Endothelial cell of umbilical vein (primary cell): ENCODE measurements around the gene TTLL11. TPM values are rescaled to one million over a fixed set of nuclear protein-coding genes. Genes with fewer than 3 reads are reported as not detected.

ENCODE experiments used
- BruUV-seq: library from RNA; stranded (reverse); fragments of 400-500 nt; replicated peaks from 2 replicates; lab custom pipeline; 2021; lab: Mats Ljungman, UMichigan
- CTCF ChIA-PET: fragments of 300-600, 350-600 bp; sonication (Branson Sonifier 250); formaldehyde crosslinking; loops from one replicate; lab custom pipeline; 2021; ENCODE audit warnings: antibody characterized with exemption, inconsistent platforms; lab: Charles Lee
- POLR2A ChIA-PET: fragments of 300-600, 350-600 bp; sonication (Branson Sonifier 250); formaldehyde crosslinking; loops from one replicate; lab custom pipeline; 2021; ENCODE audit warnings: antibody characterized with exemption, inconsistent platforms; lab: Charles Lee
- DNase-seq: peaks from one replicate; pipeline ENCODE4 v3.0.0-alpha.2; 2011; ENCODE audit warnings: low read depth, low spot score
- FAIRE-seq: peaks from 2 replicates; lab custom pipeline; 2011; peaks lifted over from hg19 to GRCh38; lab: Jason Lieb, UNC
- H2AFZ ChIP-seq: 2 replicates; pipeline ENCODE4 v1.6.0; 2012; ENCODE audit warnings: low read depth, low read length, control low read depth, inconsistent platforms
- H3K27ac ChIP-seq: 2 replicates; pipeline ENCODE4 v1.5.1; 2011; ENCODE audit warnings: low read depth, mild to moderate bottlenecking, control low read depth, low read length, moderate library complexity; ENCODE audit not compliant: insufficient read depth
- H3K27me3 ChIP-seq, 2 experiments: 2 replicates each; pipeline versions ENCODE4 v1.6.0 to v1.6.1; 2011; ENCODE audit warnings: low read length in 2 of 2, mixed read lengths in 1 of 2; ENCODE audit not compliant: control insufficient read depth in 2 of 2, insufficient read depth in 2 of 2
- H3K36me3 ChIP-seq, 2 experiments: 2 replicates in 1 of 2; 3 replicates in 1 of 2; pipeline ENCODE4 v1.5.1; 2011; ENCODE audit warnings: low read length in 2 of 2, mild to moderate bottlenecking in 1 of 2, moderate library complexity in 1 of 2; ENCODE audit not compliant: control insufficient read depth in 2 of 2, insufficient read depth in 2 of 2; ENCODE audit errors: extremely low read depth in 1 of 2
- H3K4me1 ChIP-seq: 3 replicates; pipeline ENCODE4 v1.5.1; 2011; ENCODE audit warnings: mild to moderate bottlenecking, low read length; ENCODE audit not compliant: control insufficient read depth, insufficient read depth; ENCODE audit errors: extremely low read depth
- H3K4me2 ChIP-seq: 2 replicates; pipeline ENCODE4 v1.6.1; 2011; ENCODE audit warnings: low read length, control low read depth, mixed read lengths; ENCODE audit not compliant: insufficient read depth
- H3K4me3 ChIP-seq, 3 experiments: fragments of 200-600 bp in 1 of 3; sonication (generic), shearing (Covaris generic) in 1 of 3; replicated peaks in 1 of 3; 2 replicates each; pipeline ENCODE4 v1.5.1; 2011 to 2016; ENCODE audit warnings: control low read depth in 3 of 3, low read length in 3 of 3, mild to moderate bottlenecking in 2 of 3, inconsistent platforms in 1 of 3, low read depth in 1 of 3, moderate library complexity in 1 of 3; ENCODE audit not compliant: insufficient read depth in 1 of 3
- H3K79me2 ChIP-seq: 2 replicates; pipeline ENCODE4 v1.6.0; 2012; ENCODE audit warnings: low read length, inconsistent platforms; ENCODE audit not compliant: control insufficient read depth, insufficient read depth
- H3K9ac ChIP-seq: replicated peaks from 2 replicates; pipeline ENCODE3; 2011; ENCODE audit warnings: low read length, control low read depth; ENCODE audit not compliant: insufficient read depth; ENCODE audit errors: extremely low read depth
- H3K9me1 ChIP-seq: replicated peaks from 3 replicates; pipeline ENCODE4 v1.6.0; 2011; ENCODE audit warnings: mild to moderate bottlenecking, low read length; ENCODE audit not compliant: control insufficient read depth, insufficient read depth; ENCODE audit errors: extremely low read depth
- H3K9me3 ChIP-seq: replicated peaks from 2 replicates; pipeline ENCODE4 v1.5.1; 2012; ENCODE audit warnings: low read length, inconsistent platforms; ENCODE audit not compliant: control insufficient read depth, insufficient read depth
- H4K20me1 ChIP-seq: replicated peaks from 2 replicates; pipeline ENCODE3; 2011; ENCODE audit warnings: mild to moderate bottlenecking, low read length; ENCODE audit not compliant: control insufficient read depth, insufficient read depth; ENCODE audit errors: extremely low read depth
- CTCF ChIP-seq, 2 donors: IDR thresholded peaks; 1 replicate in 1 of 2; 2 replicates in 1 of 2; pipeline ENCODE4 v1.5.1; 2011; ENCODE audit warnings: low read length in 2 of 2, mild to moderate bottlenecking in 2 of 2, moderate library complexity in 2 of 2, control low read depth in 1 of 2, inconsistent platforms in 1 of 2, low read depth in 1 of 2; ENCODE audit not compliant: insufficient read depth in 1 of 2; ENCODE audit errors: extremely low read depth in 1 of 2
- EZH2 ChIP-seq: IDR thresholded peaks from 2 replicates; pipeline ENCODE4 v1.6.1; 2012; ENCODE audit warnings: borderline replicate concordance, low read depth, mild to moderate bottlenecking, moderate library complexity, low read length, inconsistent platforms; ENCODE audit not compliant: severe bottlenecking
- FOS ChIP-seq: IDR thresholded peaks from 2 replicates; pipeline ENCODE4 v1.6.1; 2011; ENCODE audit warnings: mild to moderate bottlenecking, low read length, moderate library complexity, borderline replicate concordance; ENCODE audit not compliant: insufficient read depth
- GATA2 ChIP-seq: IDR thresholded peaks from 2 replicates; pipeline ENCODE4 v1.7.0; 2011; ENCODE audit warnings: low read depth, mild to moderate bottlenecking, moderate library complexity, mixed read lengths, low read length; ENCODE audit not compliant: insufficient read length, insufficient read depth
- JUN ChIP-seq: IDR thresholded peaks from 2 replicates; pipeline ENCODE4 v1.6.1; 2011; ENCODE audit warnings: borderline replicate concordance, low read depth; ENCODE audit not compliant: insufficient read length, insufficient read depth
- MAX ChIP-seq: IDR thresholded peaks from 2 replicates; pipeline ENCODE4 v1.6.1; 2011; ENCODE audit not compliant: insufficient read depth, insufficient read length
- MYC ChIP-seq: IDR thresholded peaks from one replicate; pipeline ENCODE4 v1.6.1; 2011; ENCODE audit warnings: mild to moderate bottlenecking, low read depth, low read length
- POLR2A ChIP-seq: IDR thresholded peaks from 2 replicates; pipeline ENCODE4 v1.6.1; 2012; ENCODE audit warnings: low read depth, mild to moderate bottlenecking, control low read depth, low read length
- POLR2AphosphoS5 ChIP-seq: IDR thresholded peaks from 2 replicates; pipeline ENCODE4 v1.6.1; 2012; ENCODE audit warnings: low read depth, mild to moderate bottlenecking, control low read depth, low read length, moderate library complexity; ENCODE audit not compliant: insufficient read depth
- dilution Hi-C: fragments of 300-500 bp; cut with MboI; formaldehyde crosslinking; loops from one replicate; pipeline ENCODE4 v1.15.0; 2019; ENCODE audit warnings: low sequenced_read_pairs; ENCODE audit not compliant: extremely low pct_ligation_motif_present
- intact Hi-C: fragments of 100-400 bp; cut with micrococcal nuclease; formaldehyde crosslinking; loops from one replicate; pipeline ENCODE4 v1.10.0; 2022
- polyA plus RNA-seq, 4 experiments: library from polyadenylated mRNA; depleted of rRNA in 3 of 4; stranded (reverse) in 3 of 4; unstranded in 1 of 4; fragments of >200 nt; gene quantifications; 2 replicates each; pipeline versions ENCODE4 v1.2.1 to v1.2.3, GENCODE V29; 2011 to 2012; ENCODE audit warnings: missing spikeins in 1 of 4
- total RNA-seq: library from RNA; stranded (reverse); gene quantifications from 2 replicates; pipeline ENCODE4 v1.2.3, GENCODE V29; 2021

Gene TTLL11
- total and polyA plus RNA-seq, 2 donors (not counting 3 experiments of a cell fraction or from before 2014, with no cell fraction given): 4.9 to 5.1 TPM

GRCh38 chr9:121917375-121918335 is 175.5 kb downstream of the TTLL11 start:
- H3K9me1 ChIP-seq: no peaks in the 10 kb centered on the region
- CTCF ChIA-PET: interaction anchor here (0.7 kb wide), 1 partner anchor 174 kb away, joined by 3 read pairs; no protein-coding TSS in a partner anchor
- H3K79me2 ChIP-seq: no peaks in the 10 kb centered on the region
- no TSS peak for BruUV-seq
- FAIRE-seq (no peak), DNase-seq (no peak)
- dilution Hi-C loops: no loop called here
- TF ChIP-seq CTCF (IDR thresholded peaks at IDR 0.05; ENCODE audit: extremely low read depth in 1 of 2, insufficient read depth in 1 of 2, low read depth in 1 of 2, low read length in 2 of 2) (no peak), FOS (no peak), GATA2 (no peak), POLR2AphosphoS5 (no peak), JUN (no peak), MYC (no peak), EZH2 (no peak), POLR2A (no peak), MAX (no peak)
- intact Hi-C loops: no loop called here
- no peak overlapping the region for H3K27ac ChIP-seq
- POLR2A ChIA-PET: no interaction called here
- no peak overlapping the region for H3K9ac ChIP-seq
- H2AFZ ChIP-seq: no peak overlapping the region
- H3K4me3 ChIP-seq: no peak overlapping the region
- no peak overlapping the region for H3K4me2 ChIP-seq
- H4K20me1 ChIP-seq: no peaks in the 10 kb centered on the region
- no peaks in the 10 kb centered on the region for H3K9me3 ChIP-seq
- H3K27me3 ChIP-seq: no peaks in the 10 kb centered on the region
- H3K36me3 ChIP-seq: no peaks in the 10 kb centered on the region
- peaks cover 15% of the 10 kb centered on the region for H3K4me1 ChIP-seq
